H1 (cell line): ENCODE data around the gene PPP1CA. TPM values are rescaled to one million over a fixed set of nuclear protein-coding genes. Genes with fewer than 3 reads are reported as not detected.

ENCODE experiments used
- CTCF ChIA-PET: fragments of 300-600 bp; sonication (Branson Sonifier 250); formaldehyde crosslinking; loops from one replicate; lab custom pipeline; 2021; ENCODE audit not compliant: partially characterized antibody; lab: Charles Lee
- POLR2A ChIA-PET: fragments of 300-600 bp; sonication (Branson Sonifier 250); formaldehyde crosslinking; loops from one replicate; lab custom pipeline; 2021; ENCODE audit warnings: inconsistent platforms; ENCODE audit not compliant: partially characterized antibody; lab: Charles Lee
- DNase-seq, 2 experiments: peaks; one replicate each; pipeline versions ENCODE4 v3.0.0 to v3.0.0-alpha.2; 2010 to 2022; ENCODE audit warnings: low spot score in 2 of 2, low read depth in 1 of 2, mixed read lengths in 1 of 2
- FAIRE-seq: peaks from 2 replicates; lab custom pipeline; 2011; peaks lifted over from hg19 to GRCh38; lab: Jason Lieb, UNC
- H2AFZ ChIP-seq: 2 replicates; pipeline ENCODE4 v1.8.1; 2012; ENCODE audit warnings: low read length, inconsistent platforms
- H2AK5ac ChIP-seq: 2 replicates; pipeline ENCODE4 v1.6.1; 2013; ENCODE audit warnings: low read depth, low read length
- H2BK120ac ChIP-seq: replicated peaks from 2 replicates; pipeline ENCODE3; 2013; ENCODE audit warnings: low read depth, low read length, inconsistent platforms
- H2BK12ac ChIP-seq: 2 replicates; pipeline ENCODE4 v1.6.1; 2013; ENCODE audit warnings: low read depth, low read length
- H2BK15ac ChIP-seq: 2 replicates; pipeline ENCODE4 v1.6.1; 2013; ENCODE audit warnings: low read length
- H2BK20ac ChIP-seq: 2 replicates; pipeline ENCODE4 v1.6.1; 2013; ENCODE audit warnings: low read length
- H2BK5ac ChIP-seq: 2 replicates; pipeline ENCODE4 v1.6.1; 2013; ENCODE audit warnings: low read depth, low read length
- H3K14ac ChIP-seq: 2 replicates; pipeline ENCODE4 v1.6.1; 2013; ENCODE audit warnings: inconsistent platforms; ENCODE audit not compliant: insufficient read length
- H3K18ac ChIP-seq: 2 replicates; pipeline ENCODE4 v1.6.1; 2013; ENCODE audit warnings: low read length; ENCODE audit errors: extremely low read depth
- H3K23ac ChIP-seq: 2 replicates; pipeline ENCODE4 v1.6.1; 2013; ENCODE audit warnings: inconsistent platforms; ENCODE audit not compliant: insufficient read length
- H3K23me2 ChIP-seq: 2 replicates; pipeline ENCODE4 v1.6.1; 2013; ENCODE audit warnings: low read depth, low read length
- H3K27ac ChIP-seq: 2 replicates; pipeline ENCODE4 v1.6.1; 2011; ENCODE audit warnings: low read depth, low read length, inconsistent platforms
- H3K27me3 ChIP-seq, 4 experiments: replicated peaks in 1 of 4; 1 replicate in 1 of 4; 2 replicates in 3 of 4; pipeline versions ENCODE4 v1.6.1 to v1.8.1; 2011 to 2013; ENCODE audit warnings: low read length in 3 of 4, mild to moderate bottlenecking in 3 of 4, inconsistent platforms in 2 of 4, mixed read lengths in 2 of 4, moderate library complexity in 1 of 4; ENCODE audit not compliant: control insufficient read depth in 3 of 4, insufficient read depth in 3 of 4; ENCODE audit errors: extremely low read depth in 1 of 4
- H3K36me3 ChIP-seq, 4 experiments: 2 replicates each; pipeline versions ENCODE4 v1.6.1 to v1.8.1; 2011 to 2013; ENCODE audit warnings: mild to moderate bottlenecking in 4 of 4, low read length in 3 of 4, moderate library complexity in 2 of 4, control low read depth in 1 of 4, inconsistent platforms in 1 of 4; ENCODE audit not compliant: insufficient read depth in 4 of 4, control insufficient read depth in 2 of 4
- H3K4ac ChIP-seq: replicated peaks from 2 replicates; pipeline ENCODE3; 2013; ENCODE audit warnings: low read length, low read depth, mixed read lengths, inconsistent platforms; ENCODE audit not compliant: insufficient read length
- H3K4me1 ChIP-seq, 4 experiments: replicated peaks in 1 of 4; 1 replicate in 1 of 4; 2 replicates in 3 of 4; pipeline versions ENCODE4 v1.6.1 to v1.8.1; 2011 to 2013; ENCODE audit warnings: low read length in 3 of 4, inconsistent platforms in 2 of 4, mixed read lengths in 1 of 4; ENCODE audit not compliant: insufficient read depth in 4 of 4, control insufficient read depth in 3 of 4
- H3K4me2 ChIP-seq, 2 experiments: 2 replicates each; pipeline versions ENCODE4 v1.6.1 to v1.8.1; 2011 to 2013; ENCODE audit warnings: low read depth in 2 of 2, low read length in 2 of 2, control low read depth in 1 of 2, inconsistent platforms in 1 of 2, mild to moderate bottlenecking in 1 of 2; ENCODE audit not compliant: insufficient read depth in 1 of 2
- H3K4me3 ChIP-seq, 4 experiments: fragments of 200-600, 300-600 bp in 1 of 4; sonication (generic), shearing (Covaris generic), sonication (Bioruptor Twin) in 1 of 4; 2 replicates each; pipeline versions ENCODE4 v1.5.1 to v1.8.1; 2011 to 2016; ENCODE audit warnings: low read length in 4 of 4, low read depth in 3 of 4, control low read depth in 2 of 4, inconsistent platforms in 2 of 4, mild to moderate bottlenecking in 2 of 4, mixed read lengths in 1 of 4, moderate library complexity in 1 of 4; ENCODE audit not compliant: insufficient read depth in 2 of 4; ENCODE audit errors: extremely low read depth in 1 of 4
- H3K56ac ChIP-seq: replicated peaks from 2 replicates; pipeline ENCODE3; 2013; ENCODE audit warnings: low read depth, mild to moderate bottlenecking, mixed read lengths, low read length, inconsistent platforms; ENCODE audit not compliant: insufficient read length
- H3K79me1 ChIP-seq: 2 replicates; pipeline ENCODE4 v1.6.1; 2013; ENCODE audit warnings: low read depth, low read length, control low read depth
- H3K79me2 ChIP-seq, 2 experiments: 2 replicates each; pipeline versions ENCODE4 v1.6.1 to v1.8.1; 2012 to 2013; ENCODE audit warnings: low read length in 2 of 2, mild to moderate bottlenecking in 2 of 2, inconsistent platforms in 1 of 2; ENCODE audit not compliant: insufficient read depth in 2 of 2, control insufficient read depth in 1 of 2
- H3K9ac ChIP-seq, 4 experiments: replicated peaks in 1 of 4; 1 replicate in 1 of 4; 2 replicates in 3 of 4; pipeline versions ENCODE4 v1.6.1 to v1.8.1; 2011 to 2013; ENCODE audit warnings: low read depth in 3 of 4, low read length in 3 of 4, control low read depth in 2 of 4, mild to moderate bottlenecking in 2 of 4, moderate library complexity in 2 of 4, inconsistent platforms in 1 of 4; ENCODE audit errors: extremely low read depth in 1 of 4
- H3K9me3 ChIP-seq, 2 experiments: 2 replicates each; pipeline versions ENCODE4 v1.6.1 to v1.8.1; 2012 to 2013; ENCODE audit warnings: mild to moderate bottlenecking in 2 of 2, moderate library complexity in 2 of 2, control low read depth in 1 of 2, inconsistent platforms in 1 of 2, low read depth in 1 of 2, low read length in 1 of 2, mixed read lengths in 1 of 2; ENCODE audit not compliant: insufficient read depth in 2 of 2
- H4K20me1 ChIP-seq, 2 experiments: replicated peaks in 1 of 2; 2 replicates each; pipeline versions ENCODE3 to v1.8.1; 2011 to 2013; ENCODE audit warnings: inconsistent platforms in 2 of 2, low read length in 2 of 2, mild to moderate bottlenecking in 1 of 2; ENCODE audit not compliant: insufficient read depth in 2 of 2, control insufficient read depth in 1 of 2
- H4K5ac ChIP-seq: 2 replicates; pipeline ENCODE4 v1.6.1; 2013; ENCODE audit warnings: low read length, low read depth, mixed read lengths, inconsistent platforms; ENCODE audit not compliant: insufficient read length
- H4K8ac ChIP-seq: 2 replicates; pipeline ENCODE4 v1.8.0; 2013; ENCODE audit warnings: mild to moderate bottlenecking, moderate library complexity, low read length, inconsistent platforms; ENCODE audit not compliant: insufficient read depth; ENCODE audit errors: extremely low read depth
- H4K91ac ChIP-seq: replicated peaks from 2 replicates; pipeline ENCODE3; 2013; ENCODE audit warnings: low read length, mixed read lengths, inconsistent platforms; ENCODE audit not compliant: insufficient read length
- CTBP2 ChIP-seq: IDR thresholded peaks from 2 replicates; pipeline ENCODE4 v1.7.0; 2011; ENCODE audit warnings: borderline replicate concordance, mild to moderate bottlenecking, moderate library complexity, mixed read lengths, low read length; ENCODE audit not compliant: insufficient read depth, insufficient read length
- SUZ12 ChIP-seq: fragments of 200-600 bp; sonication (generic); IDR thresholded peaks from 2 replicates; pipeline ENCODE4 v1.6.1; 2012; ENCODE audit warnings: mild to moderate bottlenecking, inconsistent platforms, low read length, moderate library complexity, mixed read lengths
- TBP ChIP-seq: IDR thresholded peaks from 2 replicates; pipeline ENCODE4 v1.6.1; 2011; ENCODE audit warnings: low read depth, low read length, improper control_type of control experiment
- TEAD4 ChIP-seq: IDR thresholded peaks from 2 replicates; pipeline ENCODE4 v1.6.1; 2012; ENCODE audit warnings: low read depth, low read length, inconsistent platforms, mixed read lengths
- WGBS, 2 experiments: shearing (Covaris generic) in 1 of 2; methylation state at CpG; one replicate each; pipeline versions ENCODE4 v1.1.6 to v1.1.7; 2013 to 2015; ENCODE audit warnings: low lambda C conversion rate in 2 of 2, mixed read lengths in 2 of 2, inconsistent platforms in 1 of 2, low coverage in 1 of 2, missing lambda C conversion rate in 1 of 2; ENCODE audit not compliant: insufficient replicate concordance in 2 of 2, insufficient coverage in 1 of 2, insufficient read length in 1 of 2; ENCODE audit errors: extremely low coverage in 1 of 2, missing lambda C conversion rate in 1 of 2; 5-methylcytosine and 5-hydroxymethylcytosine counted together
- polyA plus RNA-seq, 7 experiments: library from polyadenylated mRNA; depleted of rRNA in 3 of 7; stranded (reverse) in 5 of 7; unstranded in 2 of 7; fragments of >200 nt in 5 of 7; fragments of 200-250 nt in 2 of 7; gene quantifications; 1 replicate in 5 of 7; 2 replicates in 1 of 7; 4 replicates in 1 of 7; pipeline versions ENCODE4 v1.2.1 to v1.2.3, GENCODE V29; 2011 to 2013; ENCODE audit warnings: missing spikeins in 2 of 7, mixed read lengths in 2 of 7
- total RNA-seq: library from RNA; stranded (reverse); fragmentation: NEBNext Ultra II Directional; extraction: Animal tissue kit (Norgen Biotek cat#: 25700); gene quantifications from 2 replicates; pipeline ENCODE4 v1.2.1, GENCODE V29; 2021

PPP1CA gene
- total and polyA plus RNA-seq, 2 of the 8 experiments (the other 6 are each of a cell fraction or from before 2014, with no cell fraction given): 198 to 359 TPM

- H4K8ac ChIP-seq: no peak overlapping the region; the same call in 1 of the 2 replicates
- TF ChIP-seq SUZ12 (no peak), TBP (no peak), TEAD4 (0 out of 2 replicates have a peak, but pooled peaks have one; percentile 18), CTBP2 (no peak)
- H4K5ac ChIP-seq: no peak overlapping the region
- no peak for FAIRE-seq
- no peak overlapping the region for H2BK120ac ChIP-seq
- H2BK12ac ChIP-seq: no peak overlapping the region
- no peak overlapping the region for H3K18ac ChIP-seq
- H3K27ac ChIP-seq: no peak overlapping the region
- no peak overlapping the region; a peak in 1 of 4 replicates for H3K4me2 ChIP-seq
- no peak for DNase-seq
- no peak overlapping the region for H3K56ac ChIP-seq
- H4K91ac ChIP-seq: no peak overlapping the region
- no peaks in the 10 kb centered on the region for H4K20me1 ChIP-seq
- H3K79me2 ChIP-seq: no peaks in the 10 kb centered on the region
- H3K9me3 ChIP-seq: no peaks in the 10 kb centered on the region
- WGBS, 2 experiments: 85% methylated on average over 16 of the region's 17 CpGs; no CpG with 5 or more reads in 1 of the 2 experiments
- peaks cover 3 to 17% (median 11%) of the 10 kb centered on the region in 4 experiments for H3K4me1 ChIP-seq
- no peak overlapping the region for H2BK20ac ChIP-seq
- no peak overlapping the region for H2BK5ac ChIP-seq
- H2BK15ac ChIP-seq: no peak overlapping the region
- H3K9ac ChIP-seq: no peak overlapping the region
- H2AK5ac ChIP-seq: no peak overlapping the region
- H3K79me1 ChIP-seq: no peaks in the 10 kb centered on the region
- no peak overlapping the region for H3K4ac ChIP-seq
- POLR2A ChIA-PET: interaction anchor here (0.6 to 2.6 kb wide), 8 partner anchors 9 to 82 kb away, joined by 3 to 8 read pairs (median 3); partner anchors contain the start of gene PTPRCAP
- no peak overlapping the region for H3K23ac ChIP-seq
- no peak overlapping the region for H3K14ac ChIP-seq
- CTCF ChIA-PET: interaction anchor here (0.6 to 2.5 kb wide), 6 partner anchors 10 to 66 kb away, joined by 3 to 7 read pairs (median 4); partner anchors contain the start of genes PPP1CA, PTPRCAP and TMEM134
- no peaks in the 10 kb centered on the region for H3K36me3 ChIP-seq
- H3K4me3 ChIP-seq: no peak overlapping the region
- 0 out of 2 replicates have a peak, but pooled peaks cover 3% of the 10 kb centered on the region for H3K23me2 ChIP-seq
- H2AFZ ChIP-seq: no peak overlapping the region
- H3K27me3 ChIP-seq: peaks cover 0 to 16% (median 5%) of the 10 kb centered on the region in 4 experiments; a peak in 4 of 7 replicates
These were observed 9.5 kb upstream of the PPP1CA start for GRCh38 chr11:67410984-67411784.
